GM23338 (cell line): ENCODE data around the gene DUSP5. TPM values are rescaled to one million over a fixed set of nuclear protein-coding genes. Genes with fewer than 3 reads are reported as not detected.
"Not testable (repeated sequence)": the region's sequence is repeated elsewhere in the genome, so short reads cannot be mapped to it uniquely, and the experiment has no call there.

ENCODE experiments used
- ATAC-seq: fragments of 200-7000 bp; cut with Tn5 transposase; 3 replicates; pipeline ENCODE4 v1.9.1; 2020
- DNase-seq: peaks from one replicate; pipeline ENCODE4 v3.0.0-alpha.2; 2015; ENCODE audit warnings: low spot score
- H2AFZ ChIP-seq: fragments of 200-600 bp; sonication (generic); 2 replicates; pipeline ENCODE4 v1.8.0; 2016; ENCODE audit warnings: antibody characterized with exemption, mild to moderate bottlenecking, moderate library complexity
- H3F3A ChIP-seq: fragments of 200-600 bp; sonication (generic); replicated peaks from 2 replicates; pipeline ENCODE4 v1.8.0; 2017; ENCODE audit warnings: antibody characterized with exemption, mixed run types, low read depth
- H3K27ac ChIP-seq: fragments of 200-600 bp; sonication (generic); 2 replicates; pipeline ENCODE4 v1.6.1; 2016; ENCODE audit warnings: low read depth
- H3K27me3 ChIP-seq: fragments of 200-600 bp; sonication (generic); 2 replicates; pipeline ENCODE4 v1.8.0; 2016; ENCODE audit warnings: mild to moderate bottlenecking, mixed run types, moderate library complexity; ENCODE audit not compliant: insufficient read depth
- H3K36me3 ChIP-seq: fragments of 200-600 bp; sonication (generic); 2 replicates; pipeline ENCODE4 v1.8.0; 2016; ENCODE audit warnings: mild to moderate bottlenecking; ENCODE audit not compliant: insufficient read depth
- H3K4me1 ChIP-seq: fragments of 200-600 bp; sonication (generic); 2 replicates; pipeline ENCODE4 v1.8.0; 2016; ENCODE audit warnings: mild to moderate bottlenecking, moderate library complexity; ENCODE audit not compliant: insufficient read depth
- H3K4me2 ChIP-seq: fragments of 200-600 bp; sonication (generic); 2 replicates; pipeline ENCODE4 v1.7.1; 2017; ENCODE audit warnings: mixed run types
- H3K4me3 ChIP-seq: fragments of 200-600 bp; sonication (generic); 2 replicates; pipeline ENCODE4 v1.6.1; 2016; ENCODE audit warnings: mixed run types
- H3K79me2 ChIP-seq: fragments of 200-600 bp; sonication (generic); replicated peaks from 2 replicates; pipeline ENCODE4 v1.8.0; 2017; ENCODE audit warnings: mild to moderate bottlenecking; ENCODE audit not compliant: insufficient read depth
- H3K9me2 ChIP-seq: fragments of 200-600 bp; sonication (generic); 2 replicates; pipeline ENCODE4 v1.8.0; 2017; ENCODE audit not compliant: insufficient read depth
- H4K20me1 ChIP-seq: fragments of 200-600 bp; sonication (generic); replicated peaks from 2 replicates; pipeline ENCODE4 v1.8.0; 2017; ENCODE audit warnings: mild to moderate bottlenecking; ENCODE audit not compliant: insufficient read depth
- H3K27ac Mint-ChIP-seq: 2 replicates; pipeline ENCODE4 v1.8.0; 2020; ENCODE audit warnings: inconsistent platforms, mild to moderate bottlenecking, moderate library complexity, mixed read lengths
- H3K27me3 Mint-ChIP-seq: 3 replicates; pipeline ENCODE4 v1.8.0; 2022; ENCODE audit warnings: low read depth, mild to moderate bottlenecking, moderate library complexity, mixed read lengths, inconsistent platforms; ENCODE audit not compliant: insufficient read depth, poor library complexity
- H3K36me3 Mint-ChIP-seq: 3 replicates; pipeline ENCODE4 v1.8.0; 2021; ENCODE audit warnings: low read depth, mild to moderate bottlenecking, inconsistent platforms, moderate library complexity, mixed read lengths
- H3K4me1 Mint-ChIP-seq: 3 replicates; pipeline ENCODE4 v1.8.0; 2020; ENCODE audit warnings: mild to moderate bottlenecking, inconsistent platforms, mixed read lengths
- H3K4me3 Mint-ChIP-seq: 3 replicates; pipeline ENCODE4 v1.8.0; 2021; ENCODE audit warnings: moderate library complexity, mild to moderate bottlenecking, inconsistent platforms, mixed read lengths
- H3K9me3 Mint-ChIP-seq: 3 replicates; pipeline ENCODE4 v1.8.0; 2020; ENCODE audit warnings: moderate library complexity, mild to moderate bottlenecking, inconsistent platforms, mixed read lengths
- CREB1 ChIP-seq: fragments of 250-450 bp; sonication (Bioruptor Pico); IDR thresholded peaks from 2 replicates; pipeline ENCODE4 v1.5.0; 2020; ENCODE audit warnings: low read depth, mild to moderate bottlenecking, moderate library complexity
- EZH2 ChIP-seq: fragments of 200-600 bp; sonication (generic); IDR thresholded peaks from one replicate; pipeline ENCODE4 v1.8.0; 2017; ENCODE audit warnings: antibody characterized with exemption, mild to moderate bottlenecking, low read depth; ENCODE audit not compliant: unreplicated experiment
- EZH2phosphoT487 ChIP-seq: fragments of 200-600 bp; sonication (generic); IDR thresholded peaks from one replicate; pipeline ENCODE4 v1.8.1; 2018; ENCODE audit warnings: antibody characterized with exemption; ENCODE audit not compliant: unreplicated experiment
- JUNB ChIP-seq: IDR thresholded peaks from one replicate; pipeline ENCODE4 v1.6.1; 2016; ENCODE audit warnings: antibody characterized with exemption; ENCODE audit not compliant: unreplicated experiment
- NANOG ChIP-seq: IDR thresholded peaks from 2 replicates; pipeline ENCODE4 v1.6.1; 2016; ENCODE audit warnings: antibody characterized with exemption, borderline replicate concordance
- POLR2AphosphoS5 ChIP-seq: IDR thresholded peaks from 2 replicates; pipeline ENCODE4 v1.6.1; 2016; ENCODE audit warnings: antibody characterized with exemption, low read depth
- STAT1 ChIP-seq: IDR thresholded peaks from one replicate; pipeline ENCODE4 v1.6.1; 2016; ENCODE audit warnings: antibody characterized with exemption; ENCODE audit not compliant: unreplicated experiment
- ZNF114 ChIP-seq: fragments of 250-450 bp; sonication (Bioruptor Pico); IDR thresholded peaks from 2 replicates; pipeline ENCODE4 v1.5.0; 2020; ENCODE audit warnings: mild to moderate bottlenecking, moderate library complexity
- ZNF331 ChIP-seq: fragments of 250-450 bp; sonication (Bioruptor Pico); IDR thresholded peaks from 2 replicates; pipeline ENCODE4 v1.5.0; 2020; ENCODE audit warnings: low read depth, mild to moderate bottlenecking, moderate library complexity
- polyA plus RNA-seq: library from polyadenylated mRNA; unstranded; fragments of >200 nt; fragmentation: Nextera tagmentation; extraction: Ambion mirVana; gene quantifications from 2 replicates; pipeline ENCODE4 v1.2.1, GENCODE V29; 2016
- total RNA-seq: library from RNA; depleted of rRNA; stranded (reverse); fragments of >200 nt; shearing (Covaris generic); gene quantifications from 2 replicates; pipeline ENCODE4 v1.2.3, GENCODE V29; 2014
- TF ChIP-seq, protein P1 (sequence below): fragments of 250-450 bp; sonication (Bioruptor Pico); IDR thresholded peaks from 2 replicates; pipeline ENCODE4 v1.5.0; 2020; ENCODE audit warnings: mild to moderate bottlenecking, moderate library complexity
- TF ChIP-seq, protein P2 (sequence below): IDR thresholded peaks from 2 replicates; pipeline ENCODE4 v1.6.1; 2016; ENCODE audit warnings: antibody characterized with exemption

DUSP5 gene
- total and polyA plus RNA-seq, 2 experiments from 2014 or later, result 10.8 to 35.9 TPM

DNA sequence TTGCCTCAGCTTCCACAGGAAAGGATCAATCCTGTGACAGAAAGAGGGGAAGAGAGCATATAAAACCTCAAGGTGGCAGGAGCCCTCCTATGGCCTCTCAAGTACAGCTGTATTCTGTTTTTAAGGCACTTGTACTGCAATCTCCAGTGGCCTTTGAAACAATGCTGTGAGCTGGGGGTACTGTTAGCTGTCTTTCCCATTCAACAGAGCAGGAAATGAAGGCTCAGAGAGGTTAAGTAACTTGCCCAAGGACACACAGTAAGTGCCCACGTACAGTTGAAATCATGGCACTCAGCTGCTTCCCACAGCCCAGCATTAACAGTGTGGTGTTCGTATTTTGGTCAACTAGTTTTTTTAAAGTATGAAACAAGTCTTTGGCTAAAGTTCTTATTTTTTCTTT lies 34.0 kb downstream of the DUSP5 start (continued):
- TF ChIP-seq EZH2phosphoT487, result no peak
- TF ChIP-seq EZH2, result no peak
- no peak for TF ChIP-seq POLR2AphosphoS5
- no peak for TF ChIP-seq CREB1 (CRISPR knock-in tag)

DNA sequence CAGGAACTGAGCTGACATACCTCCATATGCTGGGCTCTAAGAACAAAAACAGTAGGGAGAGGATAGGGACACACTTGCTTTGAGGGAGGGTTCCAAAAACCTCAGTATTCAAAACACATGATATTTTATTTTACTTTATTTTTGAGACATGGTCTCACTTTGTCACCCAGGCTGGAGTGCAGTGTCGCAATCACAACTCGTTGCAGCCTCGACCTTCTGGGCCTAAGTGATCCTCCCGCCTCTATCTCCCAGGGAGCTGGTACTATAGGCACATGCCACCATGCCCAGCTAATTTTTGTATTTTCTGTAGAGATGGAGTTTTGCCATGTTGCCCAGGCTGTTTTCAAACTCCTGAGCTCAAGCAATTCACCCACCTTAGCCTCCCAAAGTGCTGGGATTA lies 34.9 kb downstream of the DUSP5 start:
- peaks cover 44% of the 10 kb centered on the region for H3K4me1 Mint-ChIP-seq
- not testable (repeated sequence) for H3K27ac Mint-ChIP-seq, H3K36me3 Mint-ChIP-seq, H3K4me2 ChIP-seq, H3K4me3 ChIP-seq, H3K9me2 ChIP-seq, H3K27ac ChIP-seq, H3K4me3 Mint-ChIP-seq, H3K27me3 ChIP-seq, H3K79me2 ChIP-seq, H3K27me3 Mint-ChIP-seq, H3F3A ChIP-seq, H3K36me3 ChIP-seq, DNase-seq, H4K20me1 ChIP-seq, ATAC-seq, H3K9me3 Mint-ChIP-seq
- H3K4me1 ChIP-seq, result peaks cover 33% of the 10 kb centered on the region
- peak overlapping the region; percentile 28; the same call in 1 of the 2 replicates for H2AFZ ChIP-seq

DNA sequence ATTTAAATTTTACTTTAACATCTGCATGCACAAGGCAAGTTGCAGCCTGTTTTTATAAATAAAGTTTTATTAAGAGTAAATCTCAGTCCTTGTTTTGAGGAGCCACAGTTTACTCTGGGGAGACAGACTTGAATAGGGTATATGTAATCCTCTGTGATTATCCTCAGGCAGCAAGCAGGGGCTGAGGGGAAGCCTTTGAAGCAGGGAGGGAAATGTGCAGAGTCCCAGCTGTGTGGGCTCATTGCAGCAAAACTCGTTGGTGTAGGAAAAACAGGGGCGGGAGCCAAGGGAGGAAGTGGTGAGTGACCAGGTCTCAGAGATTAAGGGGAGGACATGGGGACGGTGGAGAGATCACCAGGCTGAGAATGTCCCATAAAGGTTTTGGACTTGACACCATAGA lies 35.4 kb downstream of the DUSP5 start:
- Mint-ChIP-seq H3K4me1 (peaks cover 40% of the 10 kb centered on the region), H3K4me3 (no peak overlapping the region), H3K9me3 (no peaks in the 10 kb centered on the region), H3K27me3 (peaks cover 8% of the 10 kb centered on the region), H3K36me3 (no peaks in the 10 kb centered on the region), H3K27ac (peak overlapping the region; percentile 15; the same call in 1 of the 2 replicates)
- no peak overlapping the region for H3K4me2 ChIP-seq
- 0 out of 2 replicates have a peak overlapping the region, but pooled peaks have one; percentile 52 for H2AFZ ChIP-seq
- no peak overlapping the region for H3K4me3 ChIP-seq
- H3K27ac ChIP-seq, result no peak overlapping the region
- no peaks in the 10 kb centered on the region for H3K36me3 ChIP-seq
- no peaks in the 10 kb centered on the region for H3K27me3 ChIP-seq
- DNase-seq (no peak), ATAC-seq (no peak)
- H3K79me2 ChIP-seq, result no peaks in the 10 kb centered on the region
- H3K4me1 ChIP-seq, result peaks cover 27% of the 10 kb centered on the region
- H3F3A ChIP-seq, result no peaks in the 10 kb centered on the region
- H4K20me1 ChIP-seq, result no peaks in the 10 kb centered on the region
- no peaks in the 10 kb centered on the region for H3K9me2 ChIP-seq
- TF ChIP-seq NANOG (no peak), ZNF114 (CRISPR knock-in tag) (no peak), JUNB (no peak), EZH2 (no peak), EZH2phosphoT487 (no peak), CREB1 (CRISPR knock-in tag) (no peak), STAT1 (no peak), ZNF331 (no peak)
- TF ChIP-seq, protein P1, sequence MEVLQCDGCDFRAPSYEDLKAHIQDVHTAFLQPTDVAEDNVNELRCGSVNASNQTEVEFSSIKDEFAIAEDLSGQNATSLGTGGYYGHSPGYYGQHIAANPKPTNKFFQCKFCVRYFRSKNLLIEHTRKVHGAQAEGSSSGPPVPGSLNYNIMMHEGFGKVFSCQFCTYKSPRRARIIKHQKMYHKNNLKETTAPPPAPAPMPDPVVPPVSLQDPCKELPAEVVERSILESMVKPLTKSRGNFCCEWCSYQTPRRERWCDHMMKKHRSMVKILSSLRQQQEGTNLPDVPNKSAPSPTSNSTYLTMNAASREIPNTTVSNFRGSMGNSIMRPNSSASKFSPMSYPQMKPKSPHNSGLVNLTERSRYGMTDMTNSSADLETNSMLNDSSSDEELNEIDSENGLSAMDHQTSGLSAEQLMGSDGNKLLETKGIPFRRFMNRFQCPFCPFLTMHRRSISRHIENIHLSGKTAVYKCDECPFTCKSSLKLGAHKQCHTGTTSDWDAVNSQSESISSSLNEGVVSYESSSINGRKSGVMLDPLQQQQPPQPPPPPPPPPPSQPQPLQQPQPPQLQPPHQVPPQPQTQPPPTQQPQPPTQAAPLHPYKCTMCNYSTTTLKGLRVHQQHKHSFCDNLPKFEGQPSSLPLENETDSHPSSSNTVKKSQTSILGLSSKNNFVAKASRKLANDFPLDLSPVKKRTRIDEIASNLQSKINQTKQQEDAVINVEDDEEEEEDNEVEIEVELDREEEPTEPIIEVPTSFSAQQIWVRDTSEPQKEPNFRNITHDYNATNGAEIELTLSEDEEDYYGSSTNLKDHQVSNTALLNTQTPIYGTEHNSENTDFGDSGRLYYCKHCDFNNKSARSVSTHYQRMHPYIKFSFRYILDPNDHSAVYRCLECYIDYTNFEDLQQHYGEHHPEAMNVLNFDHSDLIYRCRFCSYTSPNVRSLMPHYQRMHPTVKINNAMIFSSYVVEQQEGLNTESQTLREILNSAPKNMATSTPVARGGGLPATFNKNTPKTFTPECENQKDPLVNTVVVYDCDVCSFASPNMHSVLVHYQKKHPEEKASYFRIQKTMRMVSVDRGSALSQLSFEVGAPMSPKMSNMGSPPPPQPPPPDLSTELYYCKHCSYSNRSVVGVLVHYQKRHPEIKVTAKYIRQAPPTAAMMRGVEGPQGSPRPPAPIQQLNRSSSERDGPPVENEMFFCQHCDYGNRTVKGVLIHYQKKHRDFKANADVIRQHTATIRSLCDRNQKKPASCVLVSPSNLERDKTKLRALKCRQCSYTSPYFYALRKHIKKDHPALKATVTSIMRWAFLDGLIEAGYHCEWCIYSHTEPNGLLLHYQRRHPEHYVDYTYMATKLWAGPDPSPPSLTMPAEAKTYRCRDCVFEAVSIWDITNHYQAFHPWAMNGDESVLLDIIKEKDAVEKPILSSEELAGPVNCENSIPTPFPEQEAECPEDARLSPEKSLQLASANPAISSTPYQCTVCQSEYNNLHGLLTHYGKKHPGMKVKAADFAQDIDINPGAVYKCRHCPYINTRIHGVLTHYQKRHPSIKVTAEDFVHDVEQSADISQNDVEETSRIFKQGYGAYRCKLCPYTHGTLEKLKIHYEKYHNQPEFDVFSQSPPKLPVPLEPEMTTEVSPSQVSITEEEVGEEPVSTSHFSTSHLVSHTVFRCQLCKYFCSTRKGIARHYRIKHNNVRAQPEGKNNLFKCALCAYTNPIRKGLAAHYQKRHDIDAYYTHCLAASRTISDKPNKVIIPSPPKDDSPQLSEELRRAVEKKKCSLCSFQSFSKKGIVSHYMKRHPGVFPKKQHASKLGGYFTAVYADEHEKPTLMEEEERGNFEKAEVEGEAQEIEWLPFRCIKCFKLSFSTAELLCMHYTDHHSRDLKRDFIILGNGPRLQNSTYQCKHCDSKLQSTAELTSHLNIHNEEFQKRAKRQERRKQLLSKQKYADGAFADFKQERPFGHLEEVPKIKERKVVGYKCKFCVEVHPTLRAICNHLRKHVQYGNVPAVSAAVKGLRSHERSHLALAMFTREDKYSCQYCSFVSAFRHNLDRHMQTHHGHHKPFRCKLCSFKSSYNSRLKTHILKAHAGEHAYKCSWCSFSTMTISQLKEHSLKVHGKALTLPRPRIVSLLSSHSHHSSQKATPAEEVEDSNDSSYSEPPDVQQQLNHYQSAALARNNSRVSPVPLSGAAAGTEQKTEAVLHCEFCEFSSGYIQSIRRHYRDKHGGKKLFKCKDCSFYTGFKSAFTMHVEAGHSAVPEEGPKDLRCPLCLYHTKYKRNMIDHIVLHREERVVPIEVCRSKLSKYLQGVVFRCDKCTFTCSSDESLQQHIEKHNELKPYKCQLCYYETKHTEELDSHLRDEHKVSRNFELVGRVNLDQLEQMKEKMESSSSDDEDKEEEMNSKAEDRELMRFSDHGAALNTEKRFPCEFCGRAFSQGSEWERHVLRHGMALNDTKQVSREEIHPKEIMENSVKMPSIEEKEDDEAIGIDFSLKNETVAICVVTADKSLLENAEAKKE (CRISPR knock-in tag), result no peak
- TF ChIP-seq, protein P2, sequence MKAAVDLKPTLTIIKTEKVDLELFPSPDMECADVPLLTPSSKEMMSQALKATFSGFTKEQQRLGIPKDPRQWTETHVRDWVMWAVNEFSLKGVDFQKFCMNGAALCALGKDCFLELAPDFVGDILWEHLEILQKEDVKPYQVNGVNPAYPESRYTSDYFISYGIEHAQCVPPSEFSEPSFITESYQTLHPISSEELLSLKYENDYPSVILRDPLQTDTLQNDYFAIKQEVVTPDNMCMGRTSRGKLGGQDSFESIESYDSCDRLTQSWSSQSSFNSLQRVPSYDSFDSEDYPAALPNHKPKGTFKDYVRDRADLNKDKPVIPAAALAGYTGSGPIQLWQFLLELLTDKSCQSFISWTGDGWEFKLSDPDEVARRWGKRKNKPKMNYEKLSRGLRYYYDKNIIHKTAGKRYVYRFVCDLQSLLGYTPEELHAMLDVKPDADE, result no peak
